D721Med (cell line): ENCODE results near the gene ADGRG3.

Source experiments
- DNase-seq: peaks from one replicate; pipeline ENCODE4 v3.0.0; 2011; ENCODE audit warnings: low spot score; ENCODE audit not compliant: insufficient read length
- FAIRE-seq: peaks from 2 replicates; lab custom pipeline; 2011; peaks lifted over from hg19 to GRCh38; lab: Jason Lieb, UNC
- CTCF ChIP-seq: IDR thresholded peaks from 2 replicates; pipeline ENCODE4 v1.5.1; 2012; ENCODE audit warnings: mild to moderate bottlenecking, control low read depth; ENCODE audit not compliant: insufficient read depth; ENCODE audit errors: missing control alignments

ADGRG3 gene

GRCh38 chr16:57700781-57701551, 32.9 kb downstream of the ADGRG3 start:
- DNase-seq (no peak), FAIRE-seq (no peak)
- no peak for TF ChIP-seq CTCF

DNA sequence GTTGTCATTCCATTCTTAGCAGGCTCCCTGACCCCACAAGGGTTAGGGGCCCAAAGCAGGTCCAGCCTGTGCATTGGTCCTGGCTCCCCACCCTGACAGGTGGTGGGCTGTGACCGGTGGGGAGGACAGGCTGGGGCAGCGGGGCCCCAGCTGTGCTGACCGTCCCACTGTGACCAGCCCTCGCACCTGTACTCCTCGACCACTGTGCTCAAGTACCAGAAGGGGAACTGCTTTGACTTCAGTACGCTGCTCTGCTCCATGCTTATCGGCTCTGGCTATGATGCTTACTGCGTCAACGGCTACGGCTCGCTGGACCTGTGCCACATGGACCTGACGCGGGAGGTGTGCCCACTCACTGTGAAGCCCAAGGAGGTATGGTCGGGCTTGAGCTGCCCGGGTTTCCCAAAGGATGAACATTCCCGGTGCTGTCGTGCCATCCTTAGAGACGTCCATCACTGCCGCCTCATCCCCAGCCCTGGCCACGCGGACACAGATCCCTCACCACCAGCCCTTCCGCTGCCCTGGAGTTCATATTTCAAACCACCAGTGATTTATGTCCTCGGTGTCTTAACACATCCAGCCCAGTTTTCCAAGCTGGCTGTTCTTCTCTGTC, 33.8 kb downstream of the ADGRG3 start:
- no peak for FAIRE-seq

GRCh38 chr16:57703416-57704010, 35.4 kb downstream of the ADGRG3 start:
- no peak for TF ChIP-seq CTCF
- DNase-seq = no peak
- no peak for FAIRE-seq

More for the DNA sequence above, 33.8 kb downstream of the ADGRG3 start:
- no peak for TF ChIP-seq CTCF
- DNase-seq = no peak

GRCh38 chr16:57704011-57704904, 36.2 kb downstream of the ADGRG3 start:
- no peak for TF ChIP-seq CTCF
- DNase-seq = no peak
- FAIRE-seq = no peak

- no peak for FAIRE-seq
These were observed 37.1 kb downstream of the ADGRG3 start for GRCh38 chr16:57704905-57705852.

More at GRCh38 chr16:57704905-57705852, 37.1 kb downstream of the ADGRG3 start:
- no peak for DNase-seq
- TF ChIP-seq CTCF = no peak
